K562 (cell line): ENCODE results near the gene VSX2. TPM values are rescaled to one million over a fixed set of nuclear protein-coding genes. Genes with fewer than 3 reads are reported as not detected.

Source experiments
- ATAC-seq: fragments of 200-7000 bp; cut with Tn5 transposase; 3 replicates; pipeline ENCODE4 v1.9.1; 2020; ENCODE audit warnings: moderate library complexity
- BruUV-seq: library from RNA; stranded (reverse); fragments of 400-500 nt; replicated peaks from 2 replicates; lab custom pipeline; 2021; lab: Mats Ljungman, UMichigan
- CTCF ChIA-PET: fragments of 300-600 bp; formaldehyde crosslinking; extraction: SDS; loops from one replicate; lab custom pipeline; 2021; ENCODE audit warnings: low intra/inter-chr PET ratio; lab: Yijun Ruan, JAX
- POLR2A ChIA-PET: fragments of 300-600, 350-650 bp; sonication (Branson Sonifier 250); formaldehyde crosslinking; extraction: SDS; loops from one replicate; lab custom pipeline; 2021; ENCODE audit warnings: antibody characterized with exemption, inconsistent platforms; lab: Yijun Ruan, JAX
- DNase-seq, 4 experiments: peaks; one replicate each; pipeline versions ENCODE4 v3.0.0 to v3.0.0-alpha.2; 2011 to 2018; ENCODE audit warnings: low spot score in 3 of 4, mixed read lengths in 3 of 4; ENCODE audit errors: extremely low read depth in 1 of 4
- FAIRE-seq: peaks from 2 replicates; lab custom pipeline; 2011; peaks lifted over from hg19 to GRCh38; lab: Jason Lieb, UNC
- H2AFZ ChIP-seq: 2 replicates; pipeline ENCODE4 v1.6.0; 2011; ENCODE audit warnings: low read depth, low read length, control low read depth, inconsistent platforms
- H3K27ac ChIP-seq: fragments of 200-600 bp; 3 replicates; pipeline ENCODE4 v1.8.0; 2011; ENCODE audit warnings: low read depth, mild to moderate bottlenecking, control low read depth, inconsistent platforms, low read length, moderate library complexity, mixed read lengths; ENCODE audit errors: extremely low read depth
- H3K27me3 ChIP-seq, 2 experiments: fragments of 300-600 bp in 1 of 2; 2 replicates in 1 of 2; 3 replicates in 1 of 2; pipeline versions ENCODE4 v1.6.0 to v1.8.0; 2011; ENCODE audit warnings: inconsistent platforms in 2 of 2, low read length in 2 of 2, mild to moderate bottlenecking in 1 of 2, mixed read lengths in 1 of 2, moderate library complexity in 1 of 2; ENCODE audit not compliant: control insufficient read depth in 2 of 2, insufficient read depth in 2 of 2
- H3K36me3 ChIP-seq: fragments of 300-600 bp; 3 replicates; pipeline ENCODE4 v1.8.0; 2011; ENCODE audit warnings: mild to moderate bottlenecking, low read length, inconsistent platforms; ENCODE audit not compliant: control insufficient read depth, insufficient read depth
- H3K4me1 ChIP-seq, 2 experiments: fragments of 200-600 bp in 1 of 2; replicated peaks in 1 of 2; 2 replicates in 1 of 2; 3 replicates in 1 of 2; pipeline versions ENCODE4 v1.5.1 to v1.8.0; 2011; ENCODE audit warnings: inconsistent platforms in 2 of 2, low read length in 2 of 2, mild to moderate bottlenecking in 1 of 2, mixed read lengths in 1 of 2, moderate library complexity in 1 of 2; ENCODE audit not compliant: control insufficient read depth in 2 of 2, insufficient read depth in 2 of 2
- H3K4me2 ChIP-seq: 2 replicates; pipeline ENCODE4 v1.6.1; 2011; ENCODE audit warnings: low read length, control low read depth, inconsistent platforms, mixed read lengths; ENCODE audit not compliant: insufficient read depth
- H3K4me3 ChIP-seq: fragments of 200-600 bp; sonication (generic), shearing (Covaris generic); 2 replicates; pipeline ENCODE4 v1.5.1; 2016; ENCODE audit warnings: control low read depth, inconsistent platforms
- H3K79me2 ChIP-seq: fragments of 200-600 bp; 3 replicates; pipeline ENCODE4 v1.8.0; 2011; ENCODE audit warnings: low read length, inconsistent platforms; ENCODE audit not compliant: control insufficient read depth, insufficient read depth
- H3K9ac ChIP-seq, 2 experiments: 2 replicates each; pipeline versions ENCODE4 v1.6.0 to v1.6.1; 2011; ENCODE audit warnings: low read depth in 2 of 2, low read length in 2 of 2, control low read depth in 1 of 2, inconsistent platforms in 1 of 2, mild to moderate bottlenecking in 1 of 2, mixed read lengths in 1 of 2; ENCODE audit not compliant: insufficient read depth in 1 of 2
- H3K9me1 ChIP-seq: one replicate; pipeline ENCODE4 v1.6.0; 2011; ENCODE audit warnings: inconsistent platforms, mild to moderate bottlenecking, low read length, moderate library complexity; ENCODE audit not compliant: control insufficient read depth, insufficient read depth
- H3K9me3 ChIP-seq: replicated peaks from 2 replicates; pipeline ENCODE4 v1.5.1; 2011; ENCODE audit warnings: low read depth, low read length, inconsistent platforms; ENCODE audit not compliant: control insufficient read depth, insufficient read depth
- H4K20me1 ChIP-seq: replicated peaks from 2 replicates; pipeline ENCODE4 v1.6.1; 2011; ENCODE audit warnings: low read length, inconsistent platforms, mixed read lengths; ENCODE audit not compliant: control insufficient read depth, insufficient read depth
- ETV5 ChIP-seq: sonication (generic); formaldehyde crosslinking; IDR thresholded peaks from 2 replicates; pipeline ENCODE4 v1.4.0; 2020; ENCODE audit warnings: low read depth, mild to moderate bottlenecking, missing genetic modification reagents
- ILF3 ChIP-seq: fragments of 450-650 bp; IDR thresholded peaks from 2 replicates; pipeline ENCODE4 v1.6.1; 2018; ENCODE audit warnings: antibody characterized with exemption, mild to moderate bottlenecking, moderate library complexity, borderline replicate concordance
- POU5F1 ChIP-seq: fragments of 150-350 bp; IDR thresholded peaks from 2 replicates; pipeline ENCODE4 v1.6.1; 2014; ENCODE audit warnings: borderline replicate concordance, low read length, low read depth, mild to moderate bottlenecking; ENCODE audit not compliant: partially characterized antibody
- SAFB2 ChIP-seq: fragments of 200-400 bp; formaldehyde crosslinking; IDR thresholded peaks from 2 replicates; pipeline ENCODE4 v1.6.1; 2018; ENCODE audit warnings: borderline replicate concordance, low read length, low read depth, moderate library complexity; ENCODE audit not compliant: severe bottlenecking
- SREBF2 ChIP-seq: sonication (generic); formaldehyde crosslinking; IDR thresholded peaks from 2 replicates; pipeline ENCODE4 v1.4.0; 2020; ENCODE audit warnings: mild to moderate bottlenecking, missing genetic modification reagents
- SRSF9 ChIP-seq: fragments of 200-400 bp; formaldehyde crosslinking; IDR thresholded peaks from 2 replicates; pipeline ENCODE4 v1.6.1; 2017; ENCODE audit warnings: low read depth, low read length, borderline replicate concordance
- ZFP30 ChIP-seq: fragments of 250-450 bp; sonication (Bioruptor Pico); IDR thresholded peaks from 2 replicates; pipeline ENCODE4 v1.8.0; 2022; ENCODE audit warnings: moderate library complexity, mild to moderate bottlenecking, inconsistent platforms, borderline replicate concordance
- ZFP36 ChIP-seq: fragments of 150-350 bp; IDR thresholded peaks from 2 replicates; pipeline ENCODE4 v1.6.1; 2018; ENCODE audit warnings: low read length, low read depth; ENCODE audit not compliant: partially characterized antibody
- ZNF384 ChIP-seq: IDR thresholded peaks from 2 replicates; pipeline ENCODE4 v1.6.1; 2012; ENCODE audit warnings: low read depth, low read length, improper control_type of control experiment
- ZNF586 ChIP-seq: fragments of 450-650 bp; formaldehyde crosslinking; conservative IDR thresholded peaks from 2 replicates; pipeline ENCODE4 v1.4.0; 2020; ENCODE audit warnings: mild to moderate bottlenecking, moderate library complexity
- ZNF79 ChIP-seq: fragments of 250-450 bp; sonication (Bioruptor Pico); IDR thresholded peaks from 2 replicates; pipeline ENCODE4 v1.4.0; 2020; ENCODE audit warnings: low read depth, mild to moderate bottlenecking, moderate library complexity
- ZZZ3 ChIP-seq: fragments of 450-650 bp; IDR thresholded peaks from 2 replicates; pipeline ENCODE4 v1.6.1; 2016; ENCODE audit warnings: antibody characterized with exemption, mild to moderate bottlenecking, moderate library complexity
- WGBS: fragments of 100-300 bp; shearing (Covaris generic); methylation state at CpG from one replicate; pipeline ENCODE4 v1.1.6; 2016; ENCODE audit warnings: low coverage, mixed read lengths; ENCODE audit not compliant: insufficient coverage; ENCODE audit errors: missing lambda C conversion rate; 5-methylcytosine and 5-hydroxymethylcytosine counted together
- in situ Hi-C: fragments of 300-500 bp; cut with MboI; formaldehyde crosslinking; loops from 4 replicates; pipeline ENCODE4 v1.15.0; 2018; ENCODE audit warnings: inconsistent platforms, mixed read lengths
- intact Hi-C: fragments of 100-400 bp; cut with micrococcal nuclease; formaldehyde crosslinking; loops from 2 replicates; pipeline ENCODE4 v1.14.2; 2022
- polyA plus RNA-seq, 8 experiments: library from polyadenylated mRNA; depleted of rRNA in 4 of 8; stranded (reverse) in 5 of 8; unstranded in 3 of 8; fragments of >200 nt; fragmentation: Nextera tagmentation in 2 of 8; fragmentation: Illumina TruSeq in 1 of 8; extraction: Ambion mirVana in 2 of 8; extraction: Trizol in 1 of 8; gene quantifications; 2 replicates each; pipeline versions ENCODE4 v1.2.1 to v1.2.3, GENCODE V29; 2011 to 2014; ENCODE audit warnings: inconsistent platforms in 1 of 8, missing spikeins in 1 of 8
- total RNA-seq, 7 experiments: library from RNA; depleted of rRNA in 6 of 7; stranded (reverse); fragments of >200 nt in 6 of 7; fragmentation: Illumina TruSeq in 2 of 7; extraction: Trizol in 2 of 7; gene quantifications; 2 replicates each; pipeline versions ENCODE4 v1.2.1 to v1.2.3, GENCODE V29; 2011 to 2021; ENCODE audit warnings: low replicate concordance in 1 of 7

VSX2 gene
- total and polyA plus RNA-seq, 9 of the 15 experiments (the other 6 are each of a cell fraction or from before 2014, with no cell fraction given), result 0.04 TPM; not detected in 8

- Histone ChIP-seq H2AFZ (no peak overlapping the region), H3K27ac (no peak overlapping the region), H3K27me3 (no peaks in the 10 kb centered on the region), H3K4me2 (no peak overlapping the region), H4K20me1 (no peaks in the 10 kb centered on the region), H3K79me2 (no peaks in the 10 kb centered on the region), H3K36me3 (peaks cover 42% of the 10 kb centered on the region; the same call in 2 of the 3 replicates), H3K9me1 (no peaks in the 10 kb centered on the region), H3K4me3 (no peak overlapping the region), H3K4me1 (peaks cover 0 to 3% of the 10 kb centered on the region in 2 experiments; a peak in 2 of 5 replicates), H3K9me3 (no peaks in the 10 kb centered on the region), H3K9ac (no peak overlapping the region)
- intact Hi-C loops, result no loop called here
- no peak for DNase-seq
- no TSS peak for BruUV-seq
- ATAC-seq, result no peak
- POLR2A ChIA-PET, result interaction anchor here (0.6 to 1.9 kb wide), 2 partner anchors 9 to 26 kb away, joined by 3 to 4 read pairs; no protein-coding TSS in a partner anchor
- CTCF ChIA-PET, result no interaction called here
- in situ Hi-C loops, result no loop called here
- FAIRE-seq, result no peak
- TF ChIP-seq ZFP30 (no peak), ZNF586 (CRISPR knock-in tag) (no peak), ZFP36 (no peak), SRSF9 (no peak), ETV5 (CRISPR knock-in tag) (no peak), SAFB2 (no peak), ILF3 (no peak), ZNF384 (no peak), POU5F1 (no peak), ZNF79 (CRISPR knock-in tag) (no peak), ZZZ3 (no peak), SREBF2 (no peak)
- WGBS, result 92% methylated on average over 1 of the region's 7 CpGs
Observed at GRCh38 chr14:74286736-74287135, 47.5 kb downstream of the VSX2 start.
